ENCODE measurements around the gene MAP1LC3B2. TPM values are rescaled to one million over a fixed set of nuclear protein-coding genes. Genes with fewer than 3 reads are reported as not detected.

The MAP1LC3B2 gene
- total RNA-seq, 6 donors from 2014 or later = 1.5 to 5.7 (median 2.5) TPM; not detected in 2

DNA sequence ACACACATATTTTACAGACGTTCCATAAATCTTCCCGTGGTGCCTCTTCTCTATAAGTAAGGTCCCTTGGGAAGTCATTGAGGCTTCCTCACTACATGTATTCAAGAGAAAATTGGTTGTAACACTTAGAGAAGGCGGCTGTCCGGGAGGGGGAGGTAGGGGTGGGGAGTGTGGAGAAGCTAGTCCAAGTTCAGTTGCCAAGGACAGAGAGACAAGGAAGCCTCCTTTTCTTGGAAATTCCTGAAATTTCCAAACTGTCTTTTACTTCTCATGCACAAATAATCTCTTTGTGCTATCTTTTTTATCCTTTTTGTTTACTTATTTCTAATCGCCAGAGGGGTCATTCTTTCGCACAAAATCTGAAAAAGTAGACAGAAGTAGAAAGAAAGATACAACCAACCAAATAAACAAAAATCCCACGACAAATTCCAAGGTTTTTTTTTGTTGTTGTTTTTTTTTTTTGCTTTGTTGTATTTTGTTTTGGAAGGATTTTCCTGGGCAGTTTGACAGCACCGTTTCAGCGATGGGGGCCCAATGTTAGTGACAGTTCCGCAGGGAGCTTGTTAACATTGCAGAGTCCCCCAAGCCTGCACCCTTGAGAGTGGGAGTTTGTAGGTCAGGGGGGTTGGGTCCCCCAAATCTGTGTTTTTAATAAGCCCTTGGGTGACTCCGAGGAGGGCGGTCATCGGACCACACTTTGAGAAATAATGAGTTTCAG, 45.2 kb downstream of the MAP1LC3B2 start:
- WGBS, 2 donors = 70 to 79% methylated on average over 13 of the region's 13 CpGs
- TF ChIP-seq POLR2A (IDR thresholded peaks at IDR 0.05) (no peak), EP300 (IDR thresholded peaks at IDR 0.05) (no peak), POLR2AphosphoS5 (IDR thresholded peaks at IDR 0.05) (no peak)
- TF ChIP-seq, protein P1, sequence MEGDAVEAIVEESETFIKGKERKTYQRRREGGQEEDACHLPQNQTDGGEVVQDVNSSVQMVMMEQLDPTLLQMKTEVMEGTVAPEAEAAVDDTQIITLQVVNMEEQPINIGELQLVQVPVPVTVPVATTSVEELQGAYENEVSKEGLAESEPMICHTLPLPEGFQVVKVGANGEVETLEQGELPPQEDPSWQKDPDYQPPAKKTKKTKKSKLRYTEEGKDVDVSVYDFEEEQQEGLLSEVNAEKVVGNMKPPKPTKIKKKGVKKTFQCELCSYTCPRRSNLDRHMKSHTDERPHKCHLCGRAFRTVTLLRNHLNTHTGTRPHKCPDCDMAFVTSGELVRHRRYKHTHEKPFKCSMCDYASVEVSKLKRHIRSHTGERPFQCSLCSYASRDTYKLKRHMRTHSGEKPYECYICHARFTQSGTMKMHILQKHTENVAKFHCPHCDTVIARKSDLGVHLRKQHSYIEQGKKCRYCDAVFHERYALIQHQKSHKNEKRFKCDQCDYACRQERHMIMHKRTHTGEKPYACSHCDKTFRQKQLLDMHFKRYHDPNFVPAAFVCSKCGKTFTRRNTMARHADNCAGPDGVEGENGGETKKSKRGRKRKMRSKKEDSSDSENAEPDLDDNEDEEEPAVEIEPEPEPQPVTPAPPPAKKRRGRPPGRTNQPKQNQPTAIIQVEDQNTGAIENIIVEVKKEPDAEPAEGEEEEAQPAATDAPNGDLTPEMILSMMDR (IDR thresholded peaks at IDR 0.05) = no peak
- Histone ChIP-seq H3K36me3 (no peaks in the 10 kb centered on the region), H3K27me3 (no peaks in the 10 kb centered on the region), H3K27ac (no peak overlapping the region), H3K4me3 (no peak overlapping the region), H3K4me1 (peaks cover 7 to 8% (median 8%) of the 10 kb centered on the region in 4 donors), H3K9me3 (no peaks in the 10 kb centered on the region)
- no peak for ATAC-seq (ENCODE audit: low FRiP score in 2 of 2)
- no peak for DNase-seq

DNA sequence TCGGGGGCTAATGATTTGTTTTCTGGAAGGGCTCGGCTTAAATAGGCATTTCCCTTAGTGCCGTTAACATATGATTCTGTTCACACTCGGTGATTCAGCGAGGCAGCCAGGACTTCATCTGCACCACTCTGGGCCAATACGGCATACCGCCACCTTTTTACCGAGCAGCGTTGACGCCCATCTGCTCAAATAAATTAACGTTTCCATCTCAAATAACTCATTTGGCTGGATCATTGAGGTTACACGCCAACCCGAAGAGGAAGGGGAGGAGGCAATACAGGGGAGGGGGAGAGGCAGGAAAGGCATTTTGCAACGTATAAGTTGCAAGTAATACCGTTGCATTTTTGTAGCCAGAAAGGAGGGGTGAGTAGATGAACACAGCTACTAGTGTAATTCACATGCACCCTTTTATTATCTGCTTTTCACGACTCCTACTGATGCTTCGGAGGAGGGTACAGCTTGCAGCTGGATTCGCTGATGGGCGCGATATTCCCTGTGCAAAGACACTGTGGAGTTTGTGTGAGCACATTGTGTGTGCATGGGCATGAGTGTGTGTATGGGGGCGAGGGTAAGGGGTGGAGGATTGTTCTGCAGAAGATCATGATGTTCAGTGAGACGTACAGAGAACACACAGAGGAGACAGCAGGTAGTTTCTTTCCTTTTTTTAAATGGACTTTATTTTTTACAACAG, 45.9 kb downstream of the MAP1LC3B2 start:
- no peaks in the 10 kb centered on the region for H3K9me3 ChIP-seq
- WGBS, 2 donors = 65 to 70% methylated on average over 22 of the region's 22 CpGs
- no peak for DNase-seq
- ATAC-seq (ENCODE audit: low FRiP score in 2 of 2) = peak in 1 of 2 donors; percentile 56
- H3K27me3 ChIP-seq = no peaks in the 10 kb centered on the region
- no peaks in the 10 kb centered on the region for H3K36me3 ChIP-seq
- H3K27ac ChIP-seq = no peak overlapping the region
- H3K4me3 ChIP-seq = peak overlapping the region in 1 of 4 donors; percentile 6
- H3K4me1 ChIP-seq = peaks cover under 1 to 7% (median 4%) of the 10 kb centered on the region in 4 donors
- TF ChIP-seq, protein P1 (IDR thresholded peaks at IDR 0.05) = no peak
- no peak for TF ChIP-seq POLR2AphosphoS5 (IDR thresholded peaks at IDR 0.05)
- no peak for TF ChIP-seq EP300 (IDR thresholded peaks at IDR 0.05)
- no peak for TF ChIP-seq POLR2A (IDR thresholded peaks at IDR 0.05)

GRCh38 chr12:116606397-116606796, 47.2 kb downstream of the MAP1LC3B2 start:
- no peaks in the 10 kb centered on the region for H3K36me3 ChIP-seq
- no peak for ATAC-seq (ENCODE audit: low FRiP score in 2 of 2)
- peaks cover 3 to 8% (median 5%) of the 10 kb centered on the region in 4 donors for H3K4me1 ChIP-seq
- WGBS, 2 donors = 60 to 69% methylated on average over 4 of the region's 4 CpGs
- TF ChIP-seq POLR2A (IDR thresholded peaks at IDR 0.05) (no peak), POLR2AphosphoS5 (IDR thresholded peaks at IDR 0.05) (no peak), EP300 (IDR thresholded peaks at IDR 0.05) (no peak)
- TF ChIP-seq, protein P1 (IDR thresholded peaks at IDR 0.05) = no peak
- H3K4me3 ChIP-seq = no peak overlapping the region
- DNase-seq = no peak
- no peaks in the 10 kb centered on the region for H3K9me3 ChIP-seq
- H3K27me3 ChIP-seq = no peaks in the 10 kb centered on the region
- H3K27ac ChIP-seq = no peak overlapping the region

DNA sequence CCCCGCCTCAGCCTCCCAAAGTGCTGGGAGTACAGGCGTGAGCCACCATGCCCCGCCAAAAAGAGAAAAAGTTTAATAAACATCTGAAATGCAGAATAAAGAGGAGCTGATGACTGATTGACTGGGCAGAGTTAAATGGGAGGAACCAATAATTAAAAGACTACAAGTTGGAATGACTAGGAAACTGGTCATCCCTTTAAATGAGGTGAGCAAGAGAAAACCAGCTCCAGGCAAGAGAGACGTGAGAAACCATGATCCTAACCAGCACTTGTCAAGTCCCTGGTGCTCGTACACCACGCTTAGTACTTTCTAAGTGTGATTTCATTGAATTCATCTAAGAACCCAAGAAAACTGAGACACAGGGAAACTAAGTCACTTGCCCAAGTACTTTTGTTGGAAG, 47.9 kb downstream of the MAP1LC3B2 start:
- no peak overlapping the region for H3K4me3 ChIP-seq
- no peak for ATAC-seq (ENCODE audit: low FRiP score in 2 of 2)
- H3K4me1 ChIP-seq = peaks cover 0 to 9% (median 3%) of the 10 kb centered on the region in 4 donors
- no peak overlapping the region for H3K27ac ChIP-seq
- H3K9me3 ChIP-seq = no peaks in the 10 kb centered on the region
- H3K36me3 ChIP-seq = no peaks in the 10 kb centered on the region
- H3K27me3 ChIP-seq = no peaks in the 10 kb centered on the region
- DNase-seq = no peak
- whole genome bisulfite sequencing, 2 donors = 96% methylated on average over 6 of the region's 6 CpGs
- TF ChIP-seq POLR2AphosphoS5 (IDR thresholded peaks at IDR 0.05) (no peak), POLR2A (IDR thresholded peaks at IDR 0.05) (no peak), EP300 (IDR thresholded peaks at IDR 0.05) (no peak)
- TF ChIP-seq, protein P1 (IDR thresholded peaks at IDR 0.05) = no peak

Data from upper lobe of left lung (tissue), 6 donors.